ENCODE data around the gene CPNE5.

The CPNE5 gene

GRCh38 chr6:36787210-36787609 lies 52.0 kb downstream of the CPNE5 start:
- no peak overlapping the region for H3K4me3 ChIP-seq (ENCODE audit: low read depth, low read length)
- in situ Hi-C loops (cut with HindIII; ENCODE audit: low sequenced_read_pairs) = no loop called here
- DNase-seq (ENCODE audit: low read depth, low spot score) = no peak
- TF ChIP-seq CTCF (IDR thresholded peaks at IDR 0.05; ENCODE audit: low read depth, low read length) = no peak

- DNase-seq (ENCODE audit: low read depth, low spot score) = no peak
- H3K4me3 ChIP-seq (ENCODE audit: low read depth, low read length) = no peak overlapping the region
- no peak for TF ChIP-seq CTCF (IDR thresholded peaks at IDR 0.05; ENCODE audit: low read depth, low read length)
- in situ Hi-C loops (cut with HindIII; ENCODE audit: low sequenced_read_pairs) = no loop called here
Observed at GRCh38 chr6:36786055-36786675, 53.1 kb downstream of the CPNE5 start.

GRCh38 chr6:36784376-36784636 lies 54.9 kb downstream of the CPNE5 start:
- no peak for TF ChIP-seq CTCF (IDR thresholded peaks at IDR 0.05; ENCODE audit: low read depth, low read length)
- in situ Hi-C loops (cut with HindIII; ENCODE audit: low sequenced_read_pairs) = no loop called here
- DNase-seq (ENCODE audit: low read depth, low spot score) = no peak
- H3K4me3 ChIP-seq (ENCODE audit: low read depth, low read length) = no peak overlapping the region

GRCh38 chr6:36783603-36784375 lies 55.5 kb downstream of the CPNE5 start:
- H3K4me3 ChIP-seq (ENCODE audit: low read depth, low read length) = no peak overlapping the region
- DNase-seq (ENCODE audit: low read depth, low spot score) = no peak
- in situ Hi-C loops (cut with HindIII; ENCODE audit: low sequenced_read_pairs) = no loop called here
- TF ChIP-seq CTCF (IDR thresholded peaks at IDR 0.05; ENCODE audit: low read depth, low read length) = no peak

GRCh38 chr6:36781669-36782068 lies 57.6 kb downstream of the CPNE5 start:
- no peak for DNase-seq (ENCODE audit: low read depth, low spot score)
- in situ Hi-C loops (cut with HindIII; ENCODE audit: low sequenced_read_pairs) = no loop called here
- no peak for TF ChIP-seq CTCF (IDR thresholded peaks at IDR 0.05; ENCODE audit: low read depth, low read length)
- no peak overlapping the region for H3K4me3 ChIP-seq (ENCODE audit: low read depth, low read length)

GRCh38 chr6:36780442-36781177 lies 58.6 kb downstream of the CPNE5 start:
- no peak for TF ChIP-seq CTCF (IDR thresholded peaks at IDR 0.05; ENCODE audit: low read depth, low read length)
- DNase-seq (ENCODE audit: low read depth, low spot score) = no peak
- no peak overlapping the region for H3K4me3 ChIP-seq (ENCODE audit: low read depth, low read length)
- in situ Hi-C loops (cut with HindIII; ENCODE audit: low sequenced_read_pairs) = no loop called here
